GM23338 (cell line): ENCODE data around the gene PDE1C. TPM values are rescaled to one million over a fixed set of nuclear protein-coding genes. Genes with fewer than 3 reads are reported as not detected.

ENCODE experiments used
- ATAC-seq: fragments of 200-7000 bp; cut with Tn5 transposase; 3 replicates; pipeline ENCODE4 v1.9.1; 2020
- DNase-seq: peaks from one replicate; pipeline ENCODE4 v3.0.0-alpha.2; 2015; ENCODE audit warnings: low spot score
- H2AFZ ChIP-seq: fragments of 200-600 bp; sonication (generic); 2 replicates; pipeline ENCODE4 v1.8.0; 2016; ENCODE audit warnings: antibody characterized with exemption, mild to moderate bottlenecking, moderate library complexity
- H3F3A ChIP-seq: fragments of 200-600 bp; sonication (generic); replicated peaks from 2 replicates; pipeline ENCODE4 v1.8.0; 2017; ENCODE audit warnings: antibody characterized with exemption, mixed run types, low read depth
- H3K27ac ChIP-seq: fragments of 200-600 bp; sonication (generic); 2 replicates; pipeline ENCODE4 v1.6.1; 2016; ENCODE audit warnings: low read depth
- H3K27me3 ChIP-seq: fragments of 200-600 bp; sonication (generic); 2 replicates; pipeline ENCODE4 v1.8.0; 2016; ENCODE audit warnings: mild to moderate bottlenecking, mixed run types, moderate library complexity; ENCODE audit not compliant: insufficient read depth
- H3K36me3 ChIP-seq: fragments of 200-600 bp; sonication (generic); 2 replicates; pipeline ENCODE4 v1.8.0; 2016; ENCODE audit warnings: mild to moderate bottlenecking; ENCODE audit not compliant: insufficient read depth
- H3K4me1 ChIP-seq: fragments of 200-600 bp; sonication (generic); 2 replicates; pipeline ENCODE4 v1.8.0; 2016; ENCODE audit warnings: mild to moderate bottlenecking, moderate library complexity; ENCODE audit not compliant: insufficient read depth
- H3K4me2 ChIP-seq: fragments of 200-600 bp; sonication (generic); 2 replicates; pipeline ENCODE4 v1.7.1; 2017; ENCODE audit warnings: mixed run types
- H3K4me3 ChIP-seq: fragments of 200-600 bp; sonication (generic); 2 replicates; pipeline ENCODE4 v1.6.1; 2016; ENCODE audit warnings: mixed run types
- H3K79me2 ChIP-seq: fragments of 200-600 bp; sonication (generic); replicated peaks from 2 replicates; pipeline ENCODE4 v1.8.0; 2017; ENCODE audit warnings: mild to moderate bottlenecking; ENCODE audit not compliant: insufficient read depth
- H3K9me2 ChIP-seq: fragments of 200-600 bp; sonication (generic); 2 replicates; pipeline ENCODE4 v1.8.0; 2017; ENCODE audit not compliant: insufficient read depth
- H4K20me1 ChIP-seq: fragments of 200-600 bp; sonication (generic); replicated peaks from 2 replicates; pipeline ENCODE4 v1.8.0; 2017; ENCODE audit warnings: mild to moderate bottlenecking; ENCODE audit not compliant: insufficient read depth
- H3K27ac Mint-ChIP-seq: 2 replicates; pipeline ENCODE4 v1.8.0; 2020; ENCODE audit warnings: inconsistent platforms, mild to moderate bottlenecking, moderate library complexity, mixed read lengths
- H3K27me3 Mint-ChIP-seq: 3 replicates; pipeline ENCODE4 v1.8.0; 2022; ENCODE audit warnings: low read depth, mild to moderate bottlenecking, moderate library complexity, mixed read lengths, inconsistent platforms; ENCODE audit not compliant: insufficient read depth, poor library complexity
- H3K36me3 Mint-ChIP-seq: 3 replicates; pipeline ENCODE4 v1.8.0; 2021; ENCODE audit warnings: low read depth, mild to moderate bottlenecking, inconsistent platforms, moderate library complexity, mixed read lengths
- H3K4me1 Mint-ChIP-seq: 3 replicates; pipeline ENCODE4 v1.8.0; 2020; ENCODE audit warnings: mild to moderate bottlenecking, inconsistent platforms, mixed read lengths
- H3K4me3 Mint-ChIP-seq: 3 replicates; pipeline ENCODE4 v1.8.0; 2021; ENCODE audit warnings: moderate library complexity, mild to moderate bottlenecking, inconsistent platforms, mixed read lengths
- H3K9me3 Mint-ChIP-seq: 3 replicates; pipeline ENCODE4 v1.8.0; 2020; ENCODE audit warnings: moderate library complexity, mild to moderate bottlenecking, inconsistent platforms, mixed read lengths
- CREB1 ChIP-seq: fragments of 250-450 bp; sonication (Bioruptor Pico); IDR thresholded peaks from 2 replicates; pipeline ENCODE4 v1.5.0; 2020; ENCODE audit warnings: low read depth, mild to moderate bottlenecking, moderate library complexity
- CTCF ChIP-seq, 2 experiments: fragments of 200-600 bp in 1 of 2; sonication (generic) in 1 of 2; conservative IDR thresholded peaks; 2 replicates each; pipeline versions ENCODE4 v1.5.1 to v1.6.1; 2016 to 2017; ENCODE audit warnings: antibody characterized with exemption in 2 of 2, low read depth in 2 of 2, mild to moderate bottlenecking in 2 of 2, moderate library complexity in 1 of 2
- ETS1 ChIP-seq: IDR thresholded peaks from 2 replicates; pipeline ENCODE4 v1.6.1; 2016; ENCODE audit warnings: antibody characterized with exemption
- EZH2 ChIP-seq: fragments of 200-600 bp; sonication (generic); IDR thresholded peaks from one replicate; pipeline ENCODE4 v1.8.0; 2017; ENCODE audit warnings: antibody characterized with exemption, mild to moderate bottlenecking, low read depth; ENCODE audit not compliant: unreplicated experiment
- EZH2phosphoT487 ChIP-seq: fragments of 200-600 bp; sonication (generic); IDR thresholded peaks from one replicate; pipeline ENCODE4 v1.8.1; 2018; ENCODE audit warnings: antibody characterized with exemption; ENCODE audit not compliant: unreplicated experiment
- JUNB ChIP-seq: IDR thresholded peaks from one replicate; pipeline ENCODE4 v1.6.1; 2016; ENCODE audit warnings: antibody characterized with exemption; ENCODE audit not compliant: unreplicated experiment
- STAT1 ChIP-seq: IDR thresholded peaks from one replicate; pipeline ENCODE4 v1.6.1; 2016; ENCODE audit warnings: antibody characterized with exemption; ENCODE audit not compliant: unreplicated experiment
- ZNF114 ChIP-seq: fragments of 250-450 bp; sonication (Bioruptor Pico); IDR thresholded peaks from 2 replicates; pipeline ENCODE4 v1.5.0; 2020; ENCODE audit warnings: mild to moderate bottlenecking, moderate library complexity
- ZNF331 ChIP-seq: fragments of 250-450 bp; sonication (Bioruptor Pico); IDR thresholded peaks from 2 replicates; pipeline ENCODE4 v1.5.0; 2020; ENCODE audit warnings: low read depth, mild to moderate bottlenecking, moderate library complexity
- polyA plus RNA-seq: library from polyadenylated mRNA; unstranded; fragments of >200 nt; fragmentation: Nextera tagmentation; extraction: Ambion mirVana; gene quantifications from 2 replicates; pipeline ENCODE4 v1.2.1, GENCODE V29; 2016
- total RNA-seq: library from RNA; depleted of rRNA; stranded (reverse); fragments of >200 nt; shearing (Covaris generic); gene quantifications from 2 replicates; pipeline ENCODE4 v1.2.3, GENCODE V29; 2014
- TF ChIP-seq, protein P1 (sequence below): fragments of 250-450 bp; sonication (Bioruptor Pico); IDR thresholded peaks from 2 replicates; pipeline ENCODE4 v1.5.0; 2020; ENCODE audit warnings: mild to moderate bottlenecking, moderate library complexity
- TF ChIP-seq, protein P2 (sequence below): IDR thresholded peaks from one replicate; pipeline ENCODE4 v1.6.1; 2018; ENCODE audit warnings: antibody characterized with exemption; ENCODE audit not compliant: unreplicated experiment

Gene PDE1C
- total and polyA plus RNA-seq, 2 experiments from 2014 or later: 0.28 TPM; not detected in 1

DNA sequence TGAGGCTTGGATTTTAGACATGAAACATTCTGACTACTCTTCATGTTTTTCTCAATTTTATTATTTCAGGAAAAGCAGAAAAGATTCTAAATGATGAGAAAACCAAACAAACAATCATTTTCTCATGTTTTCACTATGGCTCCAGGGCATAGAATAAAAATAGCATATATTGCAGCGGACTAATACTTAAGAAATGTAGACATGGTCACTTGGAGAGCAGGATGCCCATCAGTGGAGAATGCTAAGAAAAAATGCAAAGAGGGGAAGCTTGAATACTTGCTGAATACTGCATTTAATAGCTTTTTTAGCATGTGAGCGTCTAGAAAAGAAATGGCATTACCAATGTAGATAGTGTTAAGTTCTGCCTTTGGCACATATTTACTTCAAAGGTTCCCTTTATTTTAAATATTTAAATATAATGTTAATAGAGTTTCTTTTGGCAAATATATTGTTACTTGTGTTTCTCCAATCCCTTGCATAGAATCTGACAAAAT is 275.3 kb downstream of the PDE1C start (continued):
- TF ChIP-seq JUNB: no peak
- TF ChIP-seq CTCF (conservative IDR thresholded peaks at IDR 0.05; ENCODE audit: low read depth in 2 of 2): no peak

DNA sequence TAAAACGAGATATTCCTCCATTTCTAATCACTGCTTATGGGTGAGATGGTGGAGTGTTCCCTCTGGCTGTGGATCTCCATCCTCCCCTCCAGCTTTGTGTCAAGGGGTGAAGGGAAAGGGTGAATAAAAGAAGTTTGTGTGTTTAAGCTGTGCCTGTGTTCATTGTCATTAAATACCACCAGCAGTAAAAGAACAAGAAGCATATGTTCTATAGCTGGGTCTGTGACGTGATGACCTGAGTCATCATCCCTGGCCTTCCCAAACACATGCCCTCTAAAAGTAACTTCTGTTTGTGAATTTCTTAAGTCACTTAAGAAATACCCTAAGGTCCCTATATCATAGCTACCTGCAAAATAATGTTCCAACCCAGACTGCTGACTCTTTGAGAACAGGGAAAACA is 278.3 kb downstream of the PDE1C start:
- Mint-ChIP-seq H3K4me3 (no peak overlapping the region), H3K36me3 (no peaks in the 10 kb centered on the region), H3K27ac (no peak overlapping the region), H3K4me1 (no peaks in the 10 kb centered on the region), H3K9me3 (no peaks in the 10 kb centered on the region), H3K27me3 (no peaks in the 10 kb centered on the region)
- H3K4me2 ChIP-seq: no peak overlapping the region
- H3K27me3 ChIP-seq: no peaks in the 10 kb centered on the region
- 0 out of 2 replicates have a peak, but pooled peaks cover 3% of the 10 kb centered on the region for H3K4me1 ChIP-seq
- H3K79me2 ChIP-seq: no peaks in the 10 kb centered on the region
- ATAC-seq (no peak), DNase-seq (no peak)
- no peaks in the 10 kb centered on the region for H4K20me1 ChIP-seq
- H3K27ac ChIP-seq: no peak overlapping the region
- H2AFZ ChIP-seq: no peak overlapping the region
- H3K4me3 ChIP-seq: no peak overlapping the region
- no peaks in the 10 kb centered on the region; the same call in 1 of the 2 replicates for H3K9me2 ChIP-seq
- no peaks in the 10 kb centered on the region for H3F3A ChIP-seq
- H3K36me3 ChIP-seq: no peaks in the 10 kb centered on the region
- TF ChIP-seq ETS1 (no peak), EZH2 (no peak), JUNB (no peak), ZNF114 (CRISPR knock-in tag) (no peak), STAT1 (no peak), ZNF331 (CRISPR knock-in tag) (no peak), EZH2phosphoT487 (no peak), CREB1 (CRISPR knock-in tag) (no peak)
- TF ChIP-seq, protein P1, sequence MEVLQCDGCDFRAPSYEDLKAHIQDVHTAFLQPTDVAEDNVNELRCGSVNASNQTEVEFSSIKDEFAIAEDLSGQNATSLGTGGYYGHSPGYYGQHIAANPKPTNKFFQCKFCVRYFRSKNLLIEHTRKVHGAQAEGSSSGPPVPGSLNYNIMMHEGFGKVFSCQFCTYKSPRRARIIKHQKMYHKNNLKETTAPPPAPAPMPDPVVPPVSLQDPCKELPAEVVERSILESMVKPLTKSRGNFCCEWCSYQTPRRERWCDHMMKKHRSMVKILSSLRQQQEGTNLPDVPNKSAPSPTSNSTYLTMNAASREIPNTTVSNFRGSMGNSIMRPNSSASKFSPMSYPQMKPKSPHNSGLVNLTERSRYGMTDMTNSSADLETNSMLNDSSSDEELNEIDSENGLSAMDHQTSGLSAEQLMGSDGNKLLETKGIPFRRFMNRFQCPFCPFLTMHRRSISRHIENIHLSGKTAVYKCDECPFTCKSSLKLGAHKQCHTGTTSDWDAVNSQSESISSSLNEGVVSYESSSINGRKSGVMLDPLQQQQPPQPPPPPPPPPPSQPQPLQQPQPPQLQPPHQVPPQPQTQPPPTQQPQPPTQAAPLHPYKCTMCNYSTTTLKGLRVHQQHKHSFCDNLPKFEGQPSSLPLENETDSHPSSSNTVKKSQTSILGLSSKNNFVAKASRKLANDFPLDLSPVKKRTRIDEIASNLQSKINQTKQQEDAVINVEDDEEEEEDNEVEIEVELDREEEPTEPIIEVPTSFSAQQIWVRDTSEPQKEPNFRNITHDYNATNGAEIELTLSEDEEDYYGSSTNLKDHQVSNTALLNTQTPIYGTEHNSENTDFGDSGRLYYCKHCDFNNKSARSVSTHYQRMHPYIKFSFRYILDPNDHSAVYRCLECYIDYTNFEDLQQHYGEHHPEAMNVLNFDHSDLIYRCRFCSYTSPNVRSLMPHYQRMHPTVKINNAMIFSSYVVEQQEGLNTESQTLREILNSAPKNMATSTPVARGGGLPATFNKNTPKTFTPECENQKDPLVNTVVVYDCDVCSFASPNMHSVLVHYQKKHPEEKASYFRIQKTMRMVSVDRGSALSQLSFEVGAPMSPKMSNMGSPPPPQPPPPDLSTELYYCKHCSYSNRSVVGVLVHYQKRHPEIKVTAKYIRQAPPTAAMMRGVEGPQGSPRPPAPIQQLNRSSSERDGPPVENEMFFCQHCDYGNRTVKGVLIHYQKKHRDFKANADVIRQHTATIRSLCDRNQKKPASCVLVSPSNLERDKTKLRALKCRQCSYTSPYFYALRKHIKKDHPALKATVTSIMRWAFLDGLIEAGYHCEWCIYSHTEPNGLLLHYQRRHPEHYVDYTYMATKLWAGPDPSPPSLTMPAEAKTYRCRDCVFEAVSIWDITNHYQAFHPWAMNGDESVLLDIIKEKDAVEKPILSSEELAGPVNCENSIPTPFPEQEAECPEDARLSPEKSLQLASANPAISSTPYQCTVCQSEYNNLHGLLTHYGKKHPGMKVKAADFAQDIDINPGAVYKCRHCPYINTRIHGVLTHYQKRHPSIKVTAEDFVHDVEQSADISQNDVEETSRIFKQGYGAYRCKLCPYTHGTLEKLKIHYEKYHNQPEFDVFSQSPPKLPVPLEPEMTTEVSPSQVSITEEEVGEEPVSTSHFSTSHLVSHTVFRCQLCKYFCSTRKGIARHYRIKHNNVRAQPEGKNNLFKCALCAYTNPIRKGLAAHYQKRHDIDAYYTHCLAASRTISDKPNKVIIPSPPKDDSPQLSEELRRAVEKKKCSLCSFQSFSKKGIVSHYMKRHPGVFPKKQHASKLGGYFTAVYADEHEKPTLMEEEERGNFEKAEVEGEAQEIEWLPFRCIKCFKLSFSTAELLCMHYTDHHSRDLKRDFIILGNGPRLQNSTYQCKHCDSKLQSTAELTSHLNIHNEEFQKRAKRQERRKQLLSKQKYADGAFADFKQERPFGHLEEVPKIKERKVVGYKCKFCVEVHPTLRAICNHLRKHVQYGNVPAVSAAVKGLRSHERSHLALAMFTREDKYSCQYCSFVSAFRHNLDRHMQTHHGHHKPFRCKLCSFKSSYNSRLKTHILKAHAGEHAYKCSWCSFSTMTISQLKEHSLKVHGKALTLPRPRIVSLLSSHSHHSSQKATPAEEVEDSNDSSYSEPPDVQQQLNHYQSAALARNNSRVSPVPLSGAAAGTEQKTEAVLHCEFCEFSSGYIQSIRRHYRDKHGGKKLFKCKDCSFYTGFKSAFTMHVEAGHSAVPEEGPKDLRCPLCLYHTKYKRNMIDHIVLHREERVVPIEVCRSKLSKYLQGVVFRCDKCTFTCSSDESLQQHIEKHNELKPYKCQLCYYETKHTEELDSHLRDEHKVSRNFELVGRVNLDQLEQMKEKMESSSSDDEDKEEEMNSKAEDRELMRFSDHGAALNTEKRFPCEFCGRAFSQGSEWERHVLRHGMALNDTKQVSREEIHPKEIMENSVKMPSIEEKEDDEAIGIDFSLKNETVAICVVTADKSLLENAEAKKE (CRISPR knock-in tag): no peak
- TF ChIP-seq, protein P2, sequence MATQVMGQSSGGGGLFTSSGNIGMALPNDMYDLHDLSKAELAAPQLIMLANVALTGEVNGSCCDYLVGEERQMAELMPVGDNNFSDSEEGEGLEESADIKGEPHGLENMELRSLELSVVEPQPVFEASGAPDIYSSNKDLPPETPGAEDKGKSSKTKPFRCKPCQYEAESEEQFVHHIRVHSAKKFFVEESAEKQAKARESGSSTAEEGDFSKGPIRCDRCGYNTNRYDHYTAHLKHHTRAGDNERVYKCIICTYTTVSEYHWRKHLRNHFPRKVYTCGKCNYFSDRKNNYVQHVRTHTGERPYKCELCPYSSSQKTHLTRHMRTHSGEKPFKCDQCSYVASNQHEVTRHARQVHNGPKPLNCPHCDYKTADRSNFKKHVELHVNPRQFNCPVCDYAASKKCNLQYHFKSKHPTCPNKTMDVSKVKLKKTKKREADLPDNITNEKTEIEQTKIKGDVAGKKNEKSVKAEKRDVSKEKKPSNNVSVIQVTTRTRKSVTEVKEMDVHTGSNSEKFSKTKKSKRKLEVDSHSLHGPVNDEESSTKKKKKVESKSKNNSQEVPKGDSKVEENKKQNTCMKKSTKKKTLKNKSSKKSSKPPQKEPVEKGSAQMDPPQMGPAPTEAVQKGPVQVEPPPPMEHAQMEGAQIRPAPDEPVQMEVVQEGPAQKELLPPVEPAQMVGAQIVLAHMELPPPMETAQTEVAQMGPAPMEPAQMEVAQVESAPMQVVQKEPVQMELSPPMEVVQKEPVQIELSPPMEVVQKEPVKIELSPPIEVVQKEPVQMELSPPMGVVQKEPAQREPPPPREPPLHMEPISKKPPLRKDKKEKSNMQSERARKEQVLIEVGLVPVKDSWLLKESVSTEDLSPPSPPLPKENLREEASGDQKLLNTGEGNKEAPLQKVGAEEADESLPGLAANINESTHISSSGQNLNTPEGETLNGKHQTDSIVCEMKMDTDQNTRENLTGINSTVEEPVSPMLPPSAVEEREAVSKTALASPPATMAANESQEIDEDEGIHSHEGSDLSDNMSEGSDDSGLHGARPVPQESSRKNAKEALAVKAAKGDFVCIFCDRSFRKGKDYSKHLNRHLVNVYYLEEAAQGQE: no peak
